Stimulated activated CD4-positive, alpha-beta T cell treated with anti-CD3 and anti-CD28 coated beads, Interleukin-4, amount 100 ng/mL, for 4 hours (primary cell): ENCODE measurements around the gene RPH3AL.
"Not testable (repeated sequence)": the region's sequence is repeated elsewhere in the genome, so short reads cannot be mapped to it uniquely, and the experiment has no call there.

Experiments
- DNase-seq, 2 experiments: peaks; one replicate each; pipeline ENCODE4 v3.0.0-alpha.2; 2020

Gene RPH3AL

DNA sequence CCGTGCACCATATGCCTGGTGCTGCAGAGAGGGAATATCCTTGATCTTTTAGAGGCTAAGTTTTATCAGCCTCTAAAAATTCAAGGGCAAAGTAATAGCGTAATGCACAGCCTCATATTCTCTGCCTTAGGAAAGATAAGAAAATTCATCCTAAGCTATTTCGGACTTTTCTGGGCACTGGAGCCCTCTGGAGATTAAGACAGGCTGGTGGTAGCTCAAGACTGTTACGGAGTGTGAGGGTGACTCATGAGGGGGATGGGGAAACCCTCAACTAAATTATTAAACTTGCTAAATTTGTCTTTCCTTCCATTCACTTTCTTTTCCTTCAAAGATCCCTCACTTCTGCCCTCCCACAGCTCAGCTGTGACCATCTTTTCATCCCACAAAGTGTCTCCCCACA, 73.3 kb downstream of the RPH3AL start:
- DNase-seq = no peak

DNA sequence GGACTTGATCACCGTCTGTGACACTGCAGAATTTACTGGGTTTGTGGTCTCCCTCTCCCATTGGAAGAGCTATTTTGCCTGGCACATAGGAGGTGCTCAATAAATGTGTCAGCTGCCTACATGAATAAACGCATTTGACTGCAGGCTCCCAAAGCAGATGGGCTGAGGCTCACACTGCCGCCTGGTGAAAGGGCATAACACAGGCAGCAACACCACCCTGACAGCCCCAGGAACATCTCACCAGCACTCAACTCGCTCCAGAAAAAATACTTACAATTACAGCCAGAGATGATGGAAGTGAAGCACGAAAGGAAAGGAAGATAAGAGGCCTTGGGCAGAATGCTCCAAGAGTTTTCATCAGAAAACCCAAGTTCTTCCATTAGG, 73.9 kb downstream of the RPH3AL start:
- DNase-seq = no peak

DNA sequence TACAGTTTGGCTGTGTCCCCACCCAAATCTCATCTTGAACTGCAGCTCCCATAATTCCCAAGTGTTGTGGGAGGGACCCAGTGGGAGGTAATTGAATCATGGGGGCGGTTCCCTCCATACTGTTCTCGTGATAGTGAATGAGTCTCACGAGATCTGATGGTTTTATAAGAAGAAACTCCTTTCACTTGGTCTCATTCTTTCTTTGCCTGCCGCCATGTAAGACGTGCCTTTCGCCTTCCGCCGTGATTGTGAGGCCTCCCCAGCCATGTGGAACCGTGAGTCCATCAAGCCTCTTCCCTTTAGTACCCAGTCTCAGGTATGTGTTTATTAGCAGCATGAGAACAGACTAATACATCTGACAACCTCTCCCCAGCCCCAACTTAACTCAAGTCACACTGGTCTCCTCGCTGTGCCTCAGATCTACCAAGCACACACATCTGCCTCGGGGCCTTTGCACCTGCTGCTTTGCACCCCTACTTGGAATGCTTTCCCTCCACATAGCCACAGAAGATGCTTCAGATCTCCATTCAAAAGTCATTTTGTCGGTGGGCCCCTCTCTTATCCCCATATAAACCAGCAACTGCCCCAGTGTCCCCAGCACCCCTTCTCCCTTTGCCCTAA, 74.4 kb downstream of the RPH3AL start:
- no peak for DNase-seq

DNA sequence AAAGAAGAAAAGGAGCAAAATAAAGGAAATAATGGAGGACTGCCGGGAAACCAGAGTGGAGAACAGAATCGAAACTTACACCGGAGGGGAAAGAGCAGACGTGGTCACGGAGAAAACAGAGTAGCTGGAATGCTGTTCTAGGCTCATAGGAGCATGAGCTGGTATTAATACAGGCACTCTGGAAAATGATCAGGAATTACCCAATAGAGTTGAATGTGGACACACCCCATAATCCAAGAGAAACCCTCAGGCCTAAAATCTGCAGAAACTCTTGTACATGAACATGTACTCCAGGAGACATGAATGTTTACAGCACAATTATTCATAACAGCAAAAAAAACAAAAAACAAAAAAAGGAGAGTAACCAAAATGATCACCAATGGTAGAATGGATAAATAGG, 77.7 kb downstream of the RPH3AL start:
- DNase-seq = no peak

DNA sequence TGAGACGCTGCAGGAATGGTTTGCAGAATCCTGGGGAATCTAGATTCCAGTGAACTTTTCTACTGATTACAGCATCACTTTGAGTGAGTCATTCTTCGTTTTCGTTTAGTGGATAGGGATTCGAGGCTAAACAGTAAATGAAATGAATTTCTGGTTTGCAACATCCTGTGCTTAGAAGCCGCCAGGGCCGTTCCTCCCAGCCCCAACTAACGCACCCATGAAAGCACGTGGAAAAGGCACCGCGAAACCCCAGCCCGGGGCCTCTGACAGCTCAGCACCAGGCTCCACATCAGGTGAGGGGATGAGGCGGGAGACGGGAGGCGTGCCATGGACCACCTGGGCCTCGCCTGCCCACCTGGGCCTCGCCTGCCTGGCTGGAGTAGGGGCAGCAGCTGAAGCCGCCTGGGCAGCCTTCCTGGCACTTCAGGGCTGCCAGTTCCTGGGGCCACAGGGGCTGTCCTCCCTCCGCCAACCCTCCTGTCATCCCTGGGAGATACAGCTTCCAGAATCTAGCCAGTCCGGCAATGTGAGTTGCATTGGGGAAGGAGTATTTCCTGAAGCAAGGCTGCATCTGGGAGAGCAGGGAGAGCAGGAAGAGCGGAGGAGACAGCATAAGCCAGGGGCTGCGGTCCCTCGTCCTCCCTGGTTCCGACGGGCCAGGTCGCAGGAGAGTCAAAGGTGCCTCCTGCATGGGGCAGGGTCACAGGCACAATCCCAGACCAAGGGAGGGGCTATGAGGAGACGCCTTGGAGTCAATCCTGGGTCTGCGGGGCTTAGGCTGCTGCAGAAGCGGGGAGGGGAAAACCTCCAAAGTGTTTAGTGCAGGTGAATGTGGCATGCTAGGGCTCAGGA, 78.4 kb downstream of the RPH3AL start:
- no peak for DNase-seq

DNA sequence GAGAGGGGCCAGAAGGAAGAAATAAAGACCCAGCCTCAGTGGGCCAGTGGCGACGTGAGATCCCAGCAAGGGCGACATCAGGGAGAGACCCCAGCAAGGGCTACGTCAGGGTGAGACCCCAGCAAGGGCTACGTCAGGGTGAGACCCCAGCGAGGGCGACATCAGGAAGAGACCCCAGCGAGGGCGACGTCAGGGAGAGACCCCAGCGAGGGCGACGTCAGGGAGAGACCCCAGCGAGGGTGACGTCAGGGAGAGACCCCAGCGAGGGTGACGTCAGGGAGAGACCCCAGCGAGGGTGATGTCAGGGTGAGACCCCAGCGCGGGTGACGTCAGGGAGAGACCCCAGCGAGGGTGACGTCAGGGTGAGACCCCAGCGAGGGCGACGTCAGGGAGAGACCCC, 79.8 kb downstream of the RPH3AL start:
- not testable (repeated sequence) for DNase-seq

DNA sequence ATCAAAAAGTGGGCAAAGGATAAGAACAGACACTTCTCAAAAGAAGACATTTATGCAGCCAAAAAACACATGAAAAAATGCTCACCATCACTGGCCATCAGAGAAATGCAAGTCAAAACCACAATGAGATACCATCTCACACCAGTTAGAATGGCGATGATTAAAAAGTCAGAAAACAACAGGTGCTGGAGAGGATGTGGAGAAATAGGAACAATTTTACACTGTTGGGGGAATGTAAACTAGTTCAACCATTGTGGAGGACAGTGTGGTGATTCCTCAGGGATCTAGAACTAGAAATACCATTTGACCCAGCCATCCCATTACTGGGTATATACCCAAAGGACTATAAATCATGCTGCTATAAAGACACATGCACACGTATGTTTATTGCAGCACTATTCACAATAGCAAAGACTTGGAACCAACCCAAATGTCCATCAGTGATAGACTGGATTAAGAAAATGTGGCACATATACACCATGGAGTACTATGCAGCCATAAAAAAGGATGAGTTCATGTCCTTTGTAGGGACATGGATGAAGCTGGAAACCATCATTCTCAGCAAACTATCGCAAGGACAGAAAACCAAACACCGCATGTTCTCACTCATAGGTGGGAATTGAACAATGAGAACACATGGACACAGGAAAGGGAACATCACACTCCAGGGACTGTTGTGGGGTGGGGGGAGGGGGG, 80.5 kb downstream of the RPH3AL start:
- not testable (repeated sequence) for DNase-seq

DNA sequence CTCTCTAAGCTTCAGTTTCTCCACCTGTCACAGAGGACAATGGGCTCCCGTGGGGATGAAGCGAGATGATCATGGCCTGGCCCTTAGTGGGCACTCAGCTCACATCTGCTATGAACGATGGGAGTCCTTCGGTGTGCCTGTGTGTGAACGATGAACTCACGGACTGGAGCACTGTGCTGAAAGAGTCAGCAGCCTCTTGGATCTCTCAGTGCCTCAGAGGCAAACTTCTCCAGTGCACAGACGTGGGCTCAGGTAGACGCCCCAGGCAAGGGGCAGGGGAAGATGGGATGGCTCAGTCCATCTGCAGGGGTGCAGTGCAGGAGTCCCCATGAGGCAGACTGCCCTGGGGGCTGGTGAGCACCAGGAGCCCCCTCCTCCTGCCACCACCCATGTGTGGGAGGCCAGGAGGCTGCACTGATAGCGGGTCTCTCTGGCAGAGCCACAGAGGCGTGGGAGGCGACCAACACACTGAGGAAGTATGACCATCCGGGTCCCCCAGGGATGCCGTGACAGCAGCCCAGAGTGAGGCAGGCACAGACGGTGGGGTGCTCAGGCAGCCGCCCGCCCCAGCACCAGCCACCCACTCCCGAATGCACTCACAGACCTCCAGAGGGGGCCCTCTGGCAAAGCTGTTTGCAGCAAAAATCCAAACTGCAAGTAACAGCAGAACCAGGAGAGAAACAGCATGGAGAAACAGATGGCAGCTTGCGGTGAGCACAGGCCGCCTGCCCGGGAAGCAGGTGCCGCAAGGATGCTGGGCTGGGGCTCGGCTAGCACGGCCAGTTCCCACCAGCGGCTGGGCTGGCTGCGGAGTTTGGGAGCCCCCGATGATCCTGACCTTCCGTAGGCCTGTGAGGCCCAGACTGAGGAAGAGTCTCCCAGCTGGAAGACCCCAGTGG, 82.7 kb downstream of the RPH3AL start:
- DNase-seq = no peak

DNA sequence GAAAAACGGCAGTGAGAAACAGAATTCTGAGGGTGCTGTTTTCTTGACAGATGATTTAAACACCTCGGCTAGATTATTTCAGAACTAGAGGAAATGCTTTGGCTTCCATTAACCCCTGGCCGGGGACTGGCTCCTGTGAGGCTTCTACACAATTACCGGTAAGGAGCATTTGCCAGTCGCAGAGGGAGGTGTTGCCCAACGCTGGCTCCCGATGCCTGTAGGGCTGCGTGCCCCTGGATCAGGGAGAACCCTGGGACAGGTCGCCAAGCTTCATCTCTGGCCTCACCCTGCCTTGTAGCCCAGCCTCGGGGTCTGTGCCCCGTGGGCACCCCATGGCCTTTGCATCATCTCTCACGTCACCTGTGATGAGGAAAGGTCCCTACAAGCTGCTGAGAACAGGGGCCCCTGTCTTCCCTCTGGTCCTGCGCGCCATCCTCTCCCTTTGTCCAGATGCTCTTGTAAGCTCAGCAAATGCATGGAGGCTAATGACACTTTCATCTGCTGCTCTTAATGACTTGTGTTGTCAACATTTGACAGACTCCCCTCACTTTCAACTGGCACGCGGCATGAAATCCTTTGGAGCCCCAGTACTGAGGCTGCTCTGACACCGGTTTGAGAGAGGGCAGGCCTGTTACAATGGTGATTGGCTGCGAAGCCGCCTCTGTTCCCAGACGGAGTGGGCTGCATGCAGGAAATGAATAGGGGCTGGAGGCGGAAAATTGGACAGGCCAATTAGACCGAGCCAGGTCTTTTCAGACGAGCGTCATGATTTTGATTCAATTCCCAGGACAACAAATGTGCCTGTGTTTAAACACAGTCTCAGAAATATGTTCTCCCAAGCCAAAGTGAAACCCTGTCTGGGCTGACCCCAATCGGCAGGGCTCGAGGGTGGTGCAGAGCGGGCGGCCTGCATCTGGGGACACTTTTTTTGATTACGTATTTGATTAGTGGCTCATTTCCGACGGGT, 85.6 kb downstream of the RPH3AL start:
- DNase-seq = no peak

DNA sequence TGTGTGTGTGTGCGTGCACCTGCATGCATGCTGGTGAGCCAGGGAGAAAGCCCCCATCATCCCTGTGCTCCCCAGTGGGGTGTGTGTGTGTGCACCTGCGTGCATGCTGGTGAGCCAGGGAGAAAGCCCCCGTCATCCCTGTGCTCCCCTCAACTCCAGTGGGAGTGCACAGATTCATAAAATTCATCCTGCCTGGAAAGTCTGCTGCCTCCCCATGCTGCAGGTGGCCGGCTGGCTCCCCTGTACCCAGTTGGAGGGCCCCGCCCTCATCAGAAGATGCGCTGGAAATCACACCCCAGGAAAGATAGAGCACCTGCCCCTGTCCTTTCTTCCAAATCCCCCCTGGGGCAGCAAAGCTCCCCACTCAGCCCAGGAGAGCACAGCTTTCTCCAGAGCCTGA, 86.4 kb downstream of the RPH3AL start:
- no peak for DNase-seq

DNA sequence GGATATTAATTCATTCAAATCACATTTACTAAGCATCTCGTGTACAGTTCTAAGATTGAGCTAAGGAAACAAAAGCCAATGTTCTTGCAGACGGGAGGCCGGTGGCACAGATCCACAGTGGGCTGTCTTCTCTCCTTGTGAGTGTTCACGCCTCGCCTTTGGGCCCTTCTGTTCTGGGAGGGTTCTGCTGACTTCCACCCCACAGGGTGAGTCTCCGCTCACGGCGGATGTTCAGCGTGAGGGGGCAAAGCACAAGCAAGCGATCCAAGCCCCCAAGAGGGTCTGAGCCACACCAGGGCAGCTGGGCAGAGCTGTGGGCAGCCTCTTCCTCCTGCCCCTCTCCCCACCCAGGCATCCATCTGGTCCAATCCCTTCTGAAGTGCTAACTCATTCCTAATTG, 86.9 kb downstream of the RPH3AL start:
- DNase-seq = no peak

DNA sequence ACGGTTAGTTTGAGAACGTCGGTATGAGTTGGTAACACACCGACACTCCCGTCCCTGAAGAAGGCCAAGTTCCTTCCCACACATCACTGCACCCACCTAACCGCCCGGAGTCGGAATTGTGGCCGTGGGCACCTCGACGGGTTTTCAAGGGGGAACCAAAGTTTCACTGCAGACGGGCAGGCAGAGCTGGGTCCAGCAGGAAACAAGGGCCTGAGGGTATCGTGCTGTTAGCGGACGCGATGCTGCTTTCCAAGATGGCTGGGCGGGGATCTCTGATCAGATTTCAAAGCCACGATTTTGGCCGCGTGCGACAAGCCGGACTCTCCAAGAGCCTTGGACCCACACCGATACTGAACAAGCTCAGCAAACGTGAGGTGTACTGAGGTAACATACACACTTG, 88.8 kb downstream of the RPH3AL start:
- no peak for DNase-seq

DNA sequence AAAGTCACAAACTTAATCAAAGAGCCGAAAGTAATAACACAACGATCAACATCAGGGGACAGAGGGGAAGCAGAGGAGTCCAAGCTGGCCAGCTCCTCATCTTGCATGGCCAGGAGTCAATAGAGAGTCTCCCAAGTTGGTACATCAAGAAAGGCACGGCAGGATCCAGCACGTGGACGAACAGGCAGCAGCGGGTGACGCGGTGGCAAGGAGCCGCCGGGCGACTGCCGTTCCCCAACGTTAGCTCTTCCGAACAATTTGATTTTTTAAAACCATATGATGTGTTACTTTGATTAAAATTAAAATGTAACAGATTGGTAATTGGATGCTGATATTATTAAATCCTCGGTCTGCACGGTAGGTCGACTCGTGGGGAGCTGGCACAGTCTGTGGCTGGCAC, 89.3 kb downstream of the RPH3AL start:
- DNase-seq = no peak

DNA sequence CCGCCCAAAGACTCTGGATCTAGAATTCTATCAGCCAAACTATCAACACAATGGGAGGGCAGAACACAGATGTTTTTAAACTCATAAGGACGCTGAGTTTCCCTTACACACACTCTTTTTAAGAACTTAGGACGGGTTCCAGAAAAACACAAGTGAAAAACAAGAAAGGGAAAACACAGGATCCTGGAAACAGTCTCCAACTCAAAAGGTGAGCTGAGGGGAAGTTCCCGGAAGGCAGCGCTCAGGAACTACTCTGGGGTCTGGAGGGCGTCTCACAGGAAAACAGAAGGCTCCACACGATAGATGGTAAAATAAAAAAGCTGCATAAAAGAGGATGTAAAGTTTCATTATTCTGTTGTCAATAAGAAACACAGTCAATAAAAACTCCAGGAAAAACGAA, 91.0 kb downstream of the RPH3AL start:
- DNase-seq = no peak

DNA sequence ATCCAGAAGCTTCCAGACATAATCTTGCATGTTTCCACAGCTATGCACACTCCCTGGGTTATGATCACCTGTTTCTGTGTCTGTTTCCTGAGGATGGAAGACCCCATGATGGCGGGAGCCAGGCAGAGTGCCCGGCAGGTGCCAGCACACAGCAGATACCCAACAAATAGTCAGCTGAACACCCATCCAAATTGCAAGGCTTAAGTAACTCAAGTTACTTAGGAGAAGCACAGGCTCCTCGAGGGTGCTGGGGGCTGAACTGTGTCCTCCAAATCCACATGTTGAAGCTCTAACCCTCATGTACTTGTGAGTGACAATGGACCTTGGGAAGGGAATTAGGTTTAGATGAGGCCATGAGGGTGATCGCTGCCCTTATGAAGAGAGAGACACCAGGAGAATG, 91.7 kb downstream of the RPH3AL start:
- no peak for DNase-seq

DNA sequence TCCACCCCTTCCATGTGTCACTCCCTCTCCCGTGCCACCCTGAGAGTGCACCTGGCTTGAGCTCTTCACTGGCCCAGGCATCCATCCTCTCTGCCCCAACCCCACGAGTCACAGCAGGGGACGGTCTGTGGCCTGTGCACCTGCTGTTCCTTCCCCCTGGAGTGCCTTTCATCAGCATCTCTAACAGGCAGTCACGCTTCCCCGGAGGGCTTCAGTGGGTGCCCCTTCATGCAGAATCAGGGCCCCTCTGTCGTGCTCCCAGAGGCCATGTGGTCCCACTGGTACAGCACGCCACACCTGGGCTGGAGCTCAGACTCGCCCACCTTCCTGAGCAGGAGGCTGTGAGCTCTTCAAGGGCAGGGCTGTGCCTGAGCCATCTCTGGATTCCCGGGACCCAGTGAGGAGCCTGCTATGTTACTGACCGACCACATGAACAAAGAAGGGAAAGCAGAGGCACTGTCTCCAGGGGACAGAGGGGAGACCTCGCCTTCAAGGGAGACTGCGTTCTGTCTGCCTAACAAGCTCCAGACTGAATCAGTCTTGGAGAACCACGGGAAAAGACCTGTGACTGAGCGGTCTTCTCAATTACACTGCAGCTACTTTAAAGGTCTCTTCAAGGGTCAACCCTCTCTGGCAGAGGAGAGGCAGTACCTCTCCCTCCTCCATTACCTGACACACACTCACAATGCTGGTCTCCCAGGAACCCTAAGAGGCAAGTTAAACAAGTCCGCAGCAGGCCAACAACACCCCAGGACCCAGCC, 92.4 kb downstream of the RPH3AL start:
- no peak for DNase-seq

DNA sequence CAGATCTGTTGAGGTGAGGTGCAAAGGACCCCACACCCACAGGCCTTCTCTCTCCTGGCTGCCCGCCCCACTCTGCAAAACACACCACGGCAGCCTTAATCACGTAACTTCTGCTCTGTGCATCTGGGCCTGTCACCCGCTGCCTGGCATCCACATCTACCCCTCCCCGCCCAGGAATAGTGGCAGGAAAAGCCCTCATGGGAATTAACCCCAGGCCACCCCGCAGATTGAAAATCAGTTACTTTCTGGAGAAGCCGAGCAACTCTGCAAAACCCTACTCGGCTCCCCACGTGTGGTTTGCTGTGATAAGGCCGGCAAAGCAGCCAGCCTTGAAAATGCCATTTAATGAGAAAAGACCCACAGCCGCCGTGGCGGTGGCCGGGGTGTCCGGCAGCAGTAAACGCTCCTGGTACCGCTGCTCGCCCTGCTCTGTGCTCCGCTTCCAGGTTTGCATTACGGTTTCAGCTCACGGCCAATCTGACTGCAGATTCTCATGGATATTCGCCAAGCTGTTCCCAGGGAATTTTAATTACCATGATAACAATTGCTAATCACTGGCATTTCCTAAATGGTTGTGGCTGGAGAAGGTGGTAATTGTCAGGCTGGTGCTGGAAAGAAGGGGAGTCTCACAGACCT, 93.1 kb downstream of the RPH3AL start:
- DNase-seq = no peak

DNA sequence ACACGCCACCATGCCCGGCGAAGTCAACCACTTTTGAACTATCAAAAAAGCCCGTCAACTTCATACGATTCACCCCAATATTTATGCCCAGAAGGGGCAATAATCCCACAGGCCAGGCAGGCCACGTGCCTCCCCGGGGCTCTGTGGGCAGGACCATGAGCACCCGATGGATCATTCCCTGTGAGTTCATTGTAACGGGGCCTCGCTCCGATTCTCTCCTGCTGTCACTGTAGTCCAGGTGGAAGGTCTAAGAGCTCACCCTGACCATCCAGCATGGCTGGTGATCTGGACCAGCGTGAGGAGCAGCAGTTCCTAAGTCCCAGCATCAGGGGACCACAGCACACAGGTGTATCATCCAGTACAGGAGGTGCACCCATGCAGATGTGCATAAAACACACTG, 93.7 kb downstream of the RPH3AL start:
- DNase-seq = no peak

DNA sequence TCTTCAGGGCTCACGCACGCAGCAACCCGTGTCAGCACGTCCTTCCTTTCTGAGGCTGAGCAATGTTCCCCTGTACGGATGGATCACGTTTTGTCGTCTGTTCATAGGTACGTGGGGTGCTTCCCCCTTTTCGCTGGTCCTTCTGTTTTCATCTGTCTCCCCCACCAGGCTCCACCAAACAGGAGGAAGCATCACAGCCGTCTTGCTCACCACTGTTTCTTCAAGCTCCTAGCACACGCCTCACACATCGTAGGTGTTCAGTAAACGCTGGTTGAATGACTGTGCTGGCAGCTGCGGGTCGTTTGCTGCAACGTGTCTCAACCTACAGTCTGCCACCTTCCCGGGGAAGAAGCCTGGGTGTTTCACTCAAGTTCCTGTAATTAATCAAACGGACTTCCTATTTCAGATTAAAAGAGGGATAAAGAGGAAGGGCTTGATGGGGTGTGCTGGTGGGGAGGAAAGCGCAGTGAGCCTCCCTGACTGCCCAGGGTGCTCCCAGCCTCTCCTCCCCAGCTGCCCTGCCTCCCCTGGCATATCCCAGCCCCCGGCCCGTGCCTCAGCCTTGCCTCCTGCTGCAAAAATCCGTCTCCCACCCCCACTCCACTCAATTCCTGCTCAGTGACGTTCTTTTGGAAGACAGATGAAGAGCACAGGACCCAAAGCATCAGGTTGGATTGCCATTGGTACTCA, 94.4 kb downstream of the RPH3AL start:
- no peak for DNase-seq
